Astrocyte of the hippocampus (primary cell): Measurements from ENCODE around the gene SPESP1.

Source experiments
- DNase-seq: peaks from one replicate; pipeline ENCODE4 v3.0.0; 2011; ENCODE audit warnings: low read depth, low spot score

Gene SPESP1

DNA sequence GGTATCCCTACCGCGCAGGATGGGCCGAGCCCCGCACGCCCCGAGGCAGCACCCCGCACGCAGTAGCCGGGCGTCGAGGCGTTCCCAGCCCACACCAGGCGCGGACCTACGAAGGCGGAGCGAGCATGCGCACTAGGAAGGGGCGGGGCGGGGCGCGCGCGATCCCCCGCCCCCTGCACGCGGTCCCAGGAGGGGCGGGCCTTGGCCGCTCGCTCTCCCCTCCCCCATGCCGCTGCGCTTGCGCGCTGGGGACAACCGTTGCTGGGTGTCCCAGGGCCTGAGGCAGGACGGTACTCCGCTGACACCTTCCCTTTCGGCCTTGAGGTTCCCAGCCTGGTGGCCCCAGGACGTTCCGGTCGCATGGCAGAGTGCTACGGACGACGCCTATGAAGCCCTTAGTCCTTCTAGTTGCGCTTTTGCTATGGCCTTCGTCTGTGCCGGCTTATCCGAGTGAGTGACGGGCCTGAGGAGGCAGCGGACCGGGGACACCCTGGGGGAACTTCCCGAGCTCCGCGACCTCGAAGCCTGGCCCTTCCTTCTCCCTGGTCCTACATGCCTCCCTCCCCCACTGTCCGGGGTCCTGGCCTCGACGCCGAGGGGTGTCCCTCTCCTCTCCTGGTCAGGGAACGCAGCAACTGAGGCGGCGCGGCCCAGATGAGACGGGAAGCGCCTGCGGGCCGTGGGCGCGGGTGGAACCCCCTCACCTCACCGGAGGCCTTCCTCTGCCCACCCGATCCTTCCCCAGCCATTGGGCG, at the start of gene SPESP1:
Gene SPESP1 (plus strand): TSS at position 258 of the 755 bp plus-strand sequence. CDS start 129 bp downstream, at position 387.
- peak; percentile 26 for DNase-seq

DNA sequence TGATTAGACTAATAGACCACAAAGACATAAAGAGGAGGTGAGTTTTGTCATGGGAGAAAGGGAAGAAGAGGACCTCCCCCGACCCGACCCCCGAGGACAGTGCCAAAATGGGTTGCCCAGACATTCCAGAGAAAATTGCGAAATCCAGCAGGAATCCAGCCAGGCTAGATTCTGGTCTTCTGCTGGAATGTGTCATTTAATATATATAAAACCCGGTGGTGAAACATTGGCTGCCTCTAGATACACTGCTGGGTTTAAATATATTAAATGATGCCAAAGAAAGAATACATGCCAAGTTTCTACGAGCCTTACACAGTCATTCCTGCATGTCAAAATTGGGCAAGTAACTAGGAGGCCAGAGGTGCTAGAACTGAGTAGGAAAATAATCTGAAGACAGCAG, 45.3 kb upstream of the SPESP1 start:
- DNase-seq: peak; percentile 68

DNA sequence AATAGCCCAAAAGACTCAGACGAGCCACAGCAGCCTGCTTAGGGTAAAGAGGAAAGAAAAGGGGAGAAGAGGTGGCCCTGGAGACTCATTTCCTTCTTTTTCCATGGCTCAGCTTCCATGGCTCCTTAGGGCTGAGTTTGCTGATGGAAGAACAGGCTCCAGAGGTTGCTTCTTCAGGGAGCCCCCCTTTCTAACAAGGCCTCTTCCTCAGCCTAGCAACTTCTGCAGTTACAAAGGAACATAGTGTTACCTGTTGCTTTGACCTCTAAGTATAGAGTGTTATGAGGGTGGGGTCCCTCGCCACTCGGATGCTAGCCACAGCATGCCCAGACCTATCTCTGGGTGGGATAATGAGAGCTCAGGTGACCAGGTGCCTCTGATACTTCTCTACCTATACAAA, 43.2 kb upstream of the SPESP1 start:
- no peak for DNase-seq

DNA sequence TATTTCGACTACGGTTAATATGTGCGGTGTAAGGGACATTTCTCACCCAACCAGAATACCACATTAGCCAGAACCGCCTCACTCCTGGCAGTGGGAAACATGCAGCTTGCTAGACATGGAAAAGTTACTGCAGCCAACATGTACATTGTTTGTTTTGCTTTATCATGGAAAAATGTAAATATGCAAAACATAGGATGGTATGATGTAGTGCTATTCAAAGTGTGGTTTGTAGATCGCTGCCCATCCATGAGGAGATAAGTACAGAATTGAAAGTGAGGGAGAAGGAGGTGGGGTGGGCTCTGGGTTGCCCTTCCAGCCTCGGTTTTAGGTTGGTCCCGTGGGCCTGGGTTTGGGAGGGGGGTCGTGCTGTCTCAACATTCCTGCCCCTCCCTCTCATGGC, 42.5 kb upstream of the SPESP1 start:
- no peak for DNase-seq

DNA sequence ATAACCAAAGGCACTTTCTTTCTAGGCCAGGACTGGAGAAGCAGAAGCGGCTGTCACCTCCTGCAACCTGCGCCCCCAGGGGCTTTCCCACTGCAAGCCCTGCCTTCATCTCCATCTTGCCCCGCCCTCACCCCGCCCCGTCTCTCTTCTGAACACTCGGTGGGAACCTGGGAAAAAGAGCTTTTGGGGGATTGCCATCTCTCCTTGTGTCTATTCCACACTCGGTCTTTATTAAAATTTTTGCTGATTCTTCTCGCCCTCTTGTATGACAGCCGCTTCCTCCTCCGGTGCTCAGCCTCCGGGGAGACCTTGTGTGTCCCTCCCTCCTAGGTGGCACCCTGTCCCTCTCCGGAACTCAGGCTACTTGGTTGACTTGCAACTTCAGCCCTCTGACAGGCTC, 41.9 kb upstream of the SPESP1 start:
- DNase-seq: no peak

DNA sequence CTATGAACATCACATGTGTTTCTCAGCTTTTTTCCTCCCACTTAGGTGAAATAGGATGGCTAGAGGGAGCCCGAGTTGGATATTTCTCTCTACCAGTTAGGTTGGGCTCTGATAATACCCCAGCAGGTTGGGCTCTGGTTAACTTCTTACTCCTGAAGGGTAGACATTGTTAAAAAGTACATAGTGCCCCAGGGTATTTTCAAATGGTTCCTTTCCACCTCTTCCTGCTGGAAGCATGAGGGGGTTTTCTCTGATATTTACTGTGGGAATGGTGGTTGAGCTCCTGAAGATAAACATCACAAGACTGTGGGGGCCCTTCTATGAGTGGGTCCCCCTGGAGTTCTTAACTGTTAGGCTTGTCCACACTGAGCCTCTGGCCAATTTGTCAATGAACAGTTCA, 36.1 kb upstream of the SPESP1 start:
- no peak for DNase-seq

DNA sequence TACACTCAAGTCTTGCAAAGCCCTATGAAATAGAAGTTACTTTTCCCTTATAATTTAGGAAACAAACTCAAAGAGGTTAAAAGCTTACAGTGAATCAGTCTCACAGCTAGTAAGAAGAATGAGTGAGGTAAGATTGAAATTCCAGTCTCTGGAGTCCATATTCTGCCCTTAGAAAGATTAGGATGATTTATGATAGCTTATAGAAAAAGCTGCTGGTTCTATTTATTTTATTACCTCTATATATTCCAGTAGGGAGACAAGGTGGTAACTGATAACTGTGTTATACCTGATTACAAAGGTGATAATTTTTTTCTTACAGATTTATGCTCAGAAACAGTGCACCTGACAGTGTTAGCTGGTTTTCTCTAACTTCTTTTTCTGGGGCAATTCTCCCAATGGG, 34.1 kb upstream of the SPESP1 start:
- no peak for DNase-seq

DNA sequence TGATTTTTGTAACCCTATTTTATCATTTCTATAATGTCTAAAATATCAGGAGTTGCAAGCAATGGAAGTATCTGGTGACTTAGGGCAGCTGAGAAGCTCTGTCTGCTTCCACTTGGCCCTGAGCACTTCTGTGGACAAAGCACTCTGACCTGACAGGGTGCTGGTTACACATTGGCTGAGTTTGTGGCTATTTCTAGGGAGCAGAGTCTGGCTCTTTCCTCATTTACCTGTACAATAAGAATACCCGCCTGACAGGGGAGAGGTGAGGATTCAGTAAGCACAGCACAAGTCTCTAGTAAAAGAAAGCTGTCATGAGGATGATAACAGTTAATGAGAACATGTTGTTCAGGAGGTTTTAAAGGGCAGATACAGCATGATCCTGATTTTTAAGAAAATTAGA, 33.3 kb upstream of the SPESP1 start:
- no peak for DNase-seq

DNA sequence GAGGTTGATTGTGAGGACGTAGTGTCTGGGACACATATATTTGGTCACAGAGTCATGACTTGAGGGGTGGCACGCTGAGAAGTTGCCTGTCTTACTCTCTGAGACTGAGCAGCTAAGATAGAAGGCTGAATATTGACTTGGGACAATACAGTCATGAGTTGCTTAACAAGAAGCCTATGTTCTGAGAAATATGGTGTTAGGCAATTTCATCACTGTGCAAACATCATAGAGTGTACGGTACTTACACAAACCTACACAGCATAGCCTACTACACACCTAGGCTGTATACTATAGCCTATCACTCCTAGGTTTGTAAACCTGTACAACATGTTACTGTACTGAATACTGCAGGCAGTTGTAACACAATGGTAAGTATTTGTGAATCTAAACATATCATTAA, 30.3 kb upstream of the SPESP1 start:
- DNase-seq: no peak

DNA sequence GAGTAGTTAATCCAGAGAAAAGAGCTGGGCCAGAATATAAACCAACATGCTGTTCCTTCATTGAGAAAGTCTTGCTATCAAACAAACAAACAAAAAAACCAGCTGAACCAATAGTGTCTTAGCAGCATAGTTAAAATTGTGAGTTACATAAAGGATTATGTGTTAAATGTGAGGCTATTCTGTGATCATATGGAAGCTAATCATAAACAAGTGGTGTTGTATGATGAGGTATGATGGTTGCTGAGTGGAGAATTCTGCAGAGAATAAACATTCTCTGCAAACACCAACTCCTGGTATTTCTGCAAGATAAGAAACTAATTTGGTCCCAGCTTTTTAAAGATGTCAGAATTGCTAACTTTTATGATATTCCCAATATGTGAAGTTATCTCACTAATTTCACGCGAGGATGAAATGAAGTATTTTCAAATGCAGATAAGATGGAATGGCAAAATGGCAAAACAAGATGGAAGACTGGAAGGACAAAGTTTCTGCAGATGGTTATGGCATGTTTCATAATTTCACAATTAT, 22.9 kb upstream of the SPESP1 start:
- no peak for DNase-seq

DNA sequence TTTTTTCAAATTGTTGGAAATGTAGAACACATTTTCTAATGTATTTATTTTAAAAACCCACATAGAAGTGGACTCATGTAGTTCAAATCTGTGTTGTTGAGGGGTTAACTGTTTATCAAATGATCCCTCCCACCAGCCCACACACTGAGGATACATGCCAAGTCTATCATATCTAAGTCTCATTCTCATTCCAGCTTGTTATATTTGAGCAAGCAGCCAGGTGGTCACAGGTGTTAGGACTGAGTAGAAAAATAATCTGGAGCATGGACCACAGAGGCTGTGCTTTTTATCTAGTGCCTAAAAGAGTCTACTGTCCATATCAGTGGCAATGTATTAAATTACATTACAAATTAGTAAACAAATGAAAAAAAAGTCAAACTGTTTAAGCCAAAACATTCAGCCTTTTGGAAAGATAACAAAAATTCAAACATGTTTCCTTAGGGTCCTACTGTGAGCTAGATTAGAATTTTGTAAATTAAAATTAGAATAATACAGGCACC, 20.7 kb upstream of the SPESP1 start:
- DNase-seq: no peak

DNA sequence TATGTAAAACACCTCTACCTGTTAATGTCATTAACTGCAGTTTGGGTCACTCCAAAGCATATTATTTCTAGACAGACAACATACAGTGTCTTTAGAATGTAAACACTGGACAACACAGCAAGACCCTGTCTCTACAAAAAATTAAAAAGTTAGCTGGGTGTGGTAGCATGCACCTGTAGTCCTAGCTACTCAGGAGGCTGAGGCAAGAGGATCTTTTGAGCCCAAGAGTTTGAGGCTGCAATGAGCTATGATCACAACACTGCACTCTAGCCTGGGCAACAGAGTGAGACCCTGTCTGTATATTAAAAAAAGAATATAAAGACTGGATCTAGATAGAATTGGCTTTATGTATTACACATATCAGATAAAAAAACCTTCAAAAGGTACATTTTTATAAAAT, 20.0 kb upstream of the SPESP1 start:
- no peak for DNase-seq

DNA sequence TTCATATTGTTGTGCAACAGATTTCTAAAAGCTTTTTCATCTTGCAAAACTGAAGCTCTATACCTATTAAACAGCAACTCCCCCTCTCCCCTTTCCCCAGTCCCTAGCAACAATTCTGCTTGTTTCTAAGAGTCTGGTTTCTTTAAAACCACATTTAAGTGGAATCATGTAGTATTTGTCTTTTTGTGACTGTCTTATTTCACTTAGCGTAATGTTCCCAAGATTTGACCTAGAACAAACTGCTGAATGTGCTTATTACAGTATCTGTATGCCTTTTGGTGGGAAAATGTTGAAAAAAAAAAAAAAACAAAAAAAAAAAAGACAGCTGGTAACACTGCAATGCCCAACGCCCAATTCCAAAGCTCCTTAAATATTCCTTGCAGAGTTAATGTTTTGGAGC, 19.5 kb upstream of the SPESP1 start:
- no peak for DNase-seq

DNA sequence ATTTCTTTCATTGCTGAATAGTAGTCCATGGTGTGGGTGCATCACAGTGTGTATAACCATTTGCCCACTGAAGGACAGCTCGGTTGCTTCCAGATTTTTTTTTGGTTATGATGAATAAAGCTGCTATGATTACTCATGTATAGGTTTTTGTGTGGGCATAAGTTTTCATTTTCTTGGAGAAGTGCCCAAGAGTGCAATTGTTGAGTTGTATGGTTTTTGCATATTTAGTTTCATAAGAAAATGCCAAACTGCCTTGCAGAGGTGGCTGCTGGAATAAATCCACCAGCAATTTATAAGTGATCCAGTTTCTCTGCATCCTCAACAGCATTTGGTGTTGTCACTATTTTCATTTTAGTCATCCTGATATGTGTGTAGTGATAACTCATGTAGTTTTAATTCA, 8.4 kb upstream of the SPESP1 start:
- no peak for DNase-seq

DNA sequence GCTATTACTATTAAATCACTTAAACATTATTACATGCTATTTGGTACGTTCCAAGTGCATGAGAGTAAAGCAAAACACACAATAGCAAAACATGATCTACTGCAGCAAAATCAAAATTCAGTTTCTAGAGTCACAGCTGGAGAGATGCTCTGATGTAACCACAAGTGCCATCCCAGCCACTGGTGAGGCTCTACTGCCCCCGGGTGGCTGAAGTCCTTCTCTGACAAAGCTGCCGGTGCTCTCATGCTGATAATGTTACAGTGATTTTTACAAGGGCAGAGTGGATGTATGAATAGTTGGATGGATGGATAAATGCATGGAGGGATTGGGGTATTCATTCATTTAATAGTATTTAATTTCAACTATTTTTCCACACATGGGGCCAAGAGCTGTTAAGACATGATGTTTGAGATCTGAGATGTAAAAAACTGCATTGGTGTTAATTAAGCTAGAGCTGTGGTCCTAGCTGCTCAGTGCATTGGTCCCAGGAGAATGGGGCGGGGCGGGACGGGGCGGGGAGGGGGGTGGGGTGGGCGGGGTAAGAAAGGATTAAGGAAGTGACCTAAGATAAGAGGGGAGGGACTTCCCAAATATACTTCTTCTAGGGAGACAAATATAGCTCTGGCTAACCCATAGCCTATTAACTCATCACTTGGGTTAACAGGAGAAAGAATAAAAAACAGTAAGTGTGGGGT, 5.3 kb upstream of the SPESP1 start:
- peak; percentile 85 for DNase-seq

DNA sequence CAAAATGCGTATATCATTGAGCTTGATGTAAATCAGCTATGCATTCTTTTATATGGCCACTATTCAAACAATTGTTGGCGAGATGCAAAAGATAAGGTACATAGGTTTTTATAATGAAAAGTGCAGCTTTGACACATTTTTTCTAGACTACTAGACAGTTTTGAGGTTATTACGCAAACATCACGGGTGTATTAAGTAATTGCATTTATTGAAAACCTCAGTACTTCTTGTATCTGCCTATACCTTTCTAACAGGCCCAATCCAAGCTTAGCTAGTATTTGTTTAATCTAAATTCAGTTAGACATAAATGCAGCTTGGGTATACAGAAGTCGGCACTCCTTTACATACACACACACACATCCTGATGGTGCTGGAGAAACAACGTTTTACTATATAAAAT, 2.7 kb downstream of the SPESP1 start:
- no peak for DNase-seq

DNA sequence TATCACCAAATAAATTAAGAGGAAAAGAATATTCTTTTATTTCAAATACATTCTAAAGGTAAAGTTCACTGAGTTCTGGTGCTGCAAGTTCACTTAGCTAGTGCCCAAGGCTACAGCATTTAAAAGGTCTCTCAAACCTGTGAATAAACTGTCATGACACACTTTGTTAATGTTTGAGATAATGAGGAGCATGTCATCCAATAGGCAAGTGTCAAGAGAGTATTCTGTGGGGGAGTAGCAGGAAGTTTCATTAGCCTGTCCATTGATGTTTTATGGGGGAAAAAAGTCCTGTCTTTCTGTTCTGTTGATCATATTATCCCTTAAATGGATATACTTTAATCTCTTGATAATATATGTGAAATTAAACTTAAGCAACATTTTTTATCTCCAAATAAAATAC, 4.0 kb downstream of the SPESP1 start:
- no peak for DNase-seq

DNA sequence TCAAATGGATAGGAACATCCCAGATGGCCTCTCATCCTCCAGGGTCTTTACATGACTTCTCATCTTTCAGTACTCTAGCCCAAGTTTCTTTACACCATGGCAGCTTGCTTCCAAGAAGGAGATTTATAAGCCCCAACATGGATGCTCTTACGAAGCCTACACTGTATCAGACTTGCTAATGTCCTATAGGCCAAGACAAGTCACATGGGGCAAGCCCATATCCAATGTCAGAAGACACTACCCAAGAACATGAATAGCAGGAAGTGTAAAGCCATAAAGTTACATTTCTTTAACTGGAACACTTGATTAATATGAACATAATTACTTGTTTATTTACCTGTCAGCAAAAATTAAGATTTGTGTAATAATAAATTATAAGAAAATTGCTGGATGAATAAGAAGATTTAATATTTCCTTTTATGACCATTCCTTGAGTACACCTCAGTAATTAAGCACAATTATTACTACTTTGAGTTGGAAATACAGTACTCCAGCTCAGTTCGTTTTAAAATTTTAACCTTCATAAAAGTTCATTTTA, 5.1 kb downstream of the SPESP1 start:
- no peak for DNase-seq

DNA sequence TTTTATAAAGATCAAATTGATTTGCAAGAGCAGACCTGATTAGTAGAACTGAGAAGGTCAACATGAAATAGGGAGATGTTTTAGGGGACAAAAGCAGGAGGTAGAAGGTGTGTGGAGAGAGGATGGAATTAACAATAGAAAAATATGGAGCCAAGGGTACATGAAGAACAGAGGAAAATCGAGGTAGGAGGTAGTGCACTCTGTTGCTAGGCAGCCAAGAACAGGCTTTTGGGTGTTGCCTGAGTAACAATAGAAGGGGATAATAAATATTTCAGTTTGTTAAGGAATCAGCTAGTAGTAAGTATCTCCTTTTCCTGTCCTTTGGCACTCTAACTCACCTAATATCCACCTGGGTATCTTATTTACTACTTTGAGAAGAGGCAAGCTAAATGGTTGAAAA, 9.2 kb downstream of the SPESP1 start:
- DNase-seq: no peak

DNA sequence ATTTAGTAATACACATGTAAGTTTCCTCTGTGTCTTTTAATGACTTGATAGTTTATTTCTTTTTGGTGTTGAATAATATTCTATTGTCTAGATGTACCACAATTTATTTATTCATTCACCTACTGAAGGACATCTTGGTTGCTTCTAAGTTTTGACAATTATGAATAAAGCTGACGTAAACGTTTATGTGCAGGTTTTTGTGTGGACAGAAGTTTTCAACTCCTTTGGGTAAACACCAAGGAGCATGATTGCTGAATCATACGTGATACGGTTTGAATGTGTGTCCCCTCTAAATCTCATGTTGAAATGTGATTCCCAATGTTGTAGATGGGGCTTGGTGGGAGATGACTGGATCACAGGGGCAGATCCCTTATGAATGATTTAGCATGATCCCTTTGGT, 21.5 kb downstream of the SPESP1 start:
- no peak for DNase-seq

DNA sequence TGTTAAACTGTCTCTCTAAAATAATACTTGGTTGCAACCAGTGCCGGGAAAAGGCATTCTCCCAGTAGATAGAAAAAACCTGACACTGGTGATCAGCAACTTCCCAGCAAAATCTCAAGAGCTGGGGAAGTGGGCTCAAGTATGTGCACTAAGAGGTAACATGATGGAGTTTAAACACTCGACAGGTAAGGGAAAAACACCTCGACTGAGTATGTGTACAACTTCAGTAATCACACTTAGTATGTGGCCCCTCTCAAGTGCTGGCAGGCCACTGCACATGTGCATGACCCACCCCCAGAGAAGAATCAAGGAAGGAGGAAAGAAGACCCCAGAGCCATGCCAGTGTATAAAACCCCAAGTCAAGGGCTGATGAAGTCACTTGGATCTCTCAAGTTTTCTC, 27.4 kb downstream of the SPESP1 start:
- DNase-seq: no peak

DNA sequence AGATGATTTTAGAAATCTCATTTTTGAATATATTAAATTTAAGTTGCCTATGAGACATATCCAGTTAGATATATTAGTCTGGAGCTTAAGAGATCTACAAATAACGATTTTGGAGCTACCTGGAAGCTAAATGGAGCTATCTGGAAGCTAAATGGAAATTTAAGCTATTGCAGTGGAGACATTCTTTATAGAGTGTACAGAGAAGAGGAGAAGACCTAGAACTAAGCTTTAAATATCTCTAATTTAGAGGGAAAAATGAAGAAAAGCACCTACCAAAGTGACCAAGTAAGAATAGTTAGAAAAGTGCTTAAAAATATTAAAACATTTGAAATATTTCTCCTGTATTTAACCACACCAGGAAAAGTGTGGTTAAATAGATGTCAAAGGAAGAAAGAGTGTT, 28.3 kb downstream of the SPESP1 start:
- DNase-seq: no peak

DNA sequence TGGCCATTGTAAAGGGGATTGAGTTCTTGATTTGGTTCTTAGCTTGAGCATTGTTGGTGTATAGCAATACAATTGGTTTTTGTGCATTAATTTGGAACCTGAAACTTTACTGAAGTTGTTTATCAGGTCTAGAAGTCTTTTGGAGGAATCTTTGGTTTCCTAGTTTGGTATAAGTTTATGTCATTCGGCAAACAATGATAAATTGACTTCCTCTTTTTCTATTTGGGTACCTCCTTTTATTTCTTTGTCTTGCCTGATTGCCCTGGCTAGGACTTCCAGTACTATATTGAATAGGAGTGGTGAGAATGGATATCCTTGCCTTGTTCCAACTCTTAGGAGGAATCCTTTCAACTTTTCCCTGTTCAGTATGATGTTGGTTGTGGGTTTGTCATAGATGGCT, 32.1 kb downstream of the SPESP1 start:
- DNase-seq: no peak
